VCaP (cell line): ENCODE data around the gene PRDM16.

ENCODE experiments used
- H3K27ac ChIP-seq: fragments of 450-650 bp; 2 replicates; pipeline ENCODE4 v1.5.1; 2017
- TF ChIP-seq, protein P1 (sequence below): fragments of 450-650 bp; conservative IDR thresholded peaks from 2 replicates; pipeline ENCODE4 v1.5.1; 2017; ENCODE audit warnings: mild to moderate bottlenecking, moderate library complexity

The PRDM16 gene

DNA sequence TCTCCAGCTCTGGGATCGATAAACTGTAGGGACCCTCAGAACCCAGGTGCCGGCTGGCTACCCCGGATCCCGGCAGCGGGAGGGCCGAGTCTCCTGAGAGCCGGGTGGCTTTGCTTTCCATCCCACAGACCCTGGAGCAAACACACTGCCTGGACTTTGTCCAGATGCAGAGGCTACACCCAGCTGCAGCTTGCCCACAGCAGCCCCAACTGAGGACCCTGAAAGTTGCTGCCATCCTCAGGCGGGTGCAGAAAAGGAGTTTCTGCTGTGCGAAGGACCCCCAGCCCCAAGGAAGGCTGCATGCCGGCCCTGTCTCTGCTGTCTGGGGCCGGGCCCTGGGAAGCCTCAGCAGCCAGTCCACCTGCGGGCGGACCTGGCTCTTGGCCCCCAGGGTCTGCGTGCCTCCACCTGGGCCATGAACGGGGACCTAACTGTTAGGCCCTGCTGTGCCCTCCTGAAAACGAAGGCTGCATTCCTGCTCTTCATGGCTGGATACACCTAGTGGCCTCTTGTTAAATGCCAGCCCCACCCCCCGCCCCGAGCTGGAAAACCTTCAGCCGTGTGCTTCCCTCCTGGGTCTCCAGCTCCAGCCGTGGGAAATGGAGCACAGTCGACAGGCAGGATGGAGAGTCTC lies 287.9 kb downstream of the PRDM16 start:
- TF ChIP-seq, protein P1, sequence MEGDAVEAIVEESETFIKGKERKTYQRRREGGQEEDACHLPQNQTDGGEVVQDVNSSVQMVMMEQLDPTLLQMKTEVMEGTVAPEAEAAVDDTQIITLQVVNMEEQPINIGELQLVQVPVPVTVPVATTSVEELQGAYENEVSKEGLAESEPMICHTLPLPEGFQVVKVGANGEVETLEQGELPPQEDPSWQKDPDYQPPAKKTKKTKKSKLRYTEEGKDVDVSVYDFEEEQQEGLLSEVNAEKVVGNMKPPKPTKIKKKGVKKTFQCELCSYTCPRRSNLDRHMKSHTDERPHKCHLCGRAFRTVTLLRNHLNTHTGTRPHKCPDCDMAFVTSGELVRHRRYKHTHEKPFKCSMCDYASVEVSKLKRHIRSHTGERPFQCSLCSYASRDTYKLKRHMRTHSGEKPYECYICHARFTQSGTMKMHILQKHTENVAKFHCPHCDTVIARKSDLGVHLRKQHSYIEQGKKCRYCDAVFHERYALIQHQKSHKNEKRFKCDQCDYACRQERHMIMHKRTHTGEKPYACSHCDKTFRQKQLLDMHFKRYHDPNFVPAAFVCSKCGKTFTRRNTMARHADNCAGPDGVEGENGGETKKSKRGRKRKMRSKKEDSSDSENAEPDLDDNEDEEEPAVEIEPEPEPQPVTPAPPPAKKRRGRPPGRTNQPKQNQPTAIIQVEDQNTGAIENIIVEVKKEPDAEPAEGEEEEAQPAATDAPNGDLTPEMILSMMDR, result no peak
- H3K27ac ChIP-seq, result no peak overlapping the region

GRCh38 chr1:3357526-3358297 lies 288.7 kb downstream of the PRDM16 start:
- TF ChIP-seq, protein P1, result no peak
- no peak overlapping the region for H3K27ac ChIP-seq

- no peak overlapping the region for H3K27ac ChIP-seq
- TF ChIP-seq, protein P1, result no peak
These were observed 290.3 kb downstream of the PRDM16 start for GRCh38 chr1:3359351-3359750.

GRCh38 chr1:3359756-3360440 lies 290.9 kb downstream of the PRDM16 start:
- TF ChIP-seq, protein P1, result no peak
- H3K27ac ChIP-seq, result no peak overlapping the region

- H3K27ac ChIP-seq, result no peak overlapping the region
- TF ChIP-seq, protein P1, result no peak
These were observed 291.7 kb downstream of the PRDM16 start for GRCh38 chr1:3360646-3361257.

DNA sequence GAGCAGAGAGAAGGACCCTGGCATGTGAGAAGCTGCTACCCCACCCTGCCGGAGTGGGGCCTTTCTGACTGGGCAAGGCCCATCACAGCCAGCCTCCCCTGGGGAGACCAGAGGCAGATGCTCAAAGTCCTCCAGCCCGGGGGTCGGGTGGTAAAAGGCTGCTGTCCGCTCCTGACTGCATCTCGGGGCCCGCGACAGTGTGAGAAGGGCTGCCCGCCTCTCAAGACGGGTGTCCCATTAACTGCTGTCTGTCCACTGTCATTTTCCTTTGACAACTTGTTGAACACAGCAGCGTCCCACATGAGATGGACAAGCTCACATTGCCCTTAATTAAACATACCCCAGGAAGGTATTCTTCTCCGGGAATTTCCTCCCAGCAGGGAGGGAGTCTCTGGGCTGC lies 294.0 kb downstream of the PRDM16 start:
- no peak overlapping the region for H3K27ac ChIP-seq
- TF ChIP-seq, protein P1, result no peak

GRCh38 chr1:3363756-3364155 lies 294.8 kb downstream of the PRDM16 start:
- TF ChIP-seq, protein P1, result no peak
- H3K27ac ChIP-seq, result no peak overlapping the region
